Ecto neural progenitor cell (in vitro differentiated cells): ENCODE measurements around the gene PITPNC1.
"Not testable (repeated sequence)": the region's sequence is repeated elsewhere in the genome, so short reads cannot be mapped to it uniquely, and the experiment has no call there.

Experiments used
- DNase-seq: peaks from one replicate; pipeline ENCODE4 v3.0.0-alpha.2; 2018; ENCODE audit warnings: low spot score

PITPNC1 gene

DNA sequence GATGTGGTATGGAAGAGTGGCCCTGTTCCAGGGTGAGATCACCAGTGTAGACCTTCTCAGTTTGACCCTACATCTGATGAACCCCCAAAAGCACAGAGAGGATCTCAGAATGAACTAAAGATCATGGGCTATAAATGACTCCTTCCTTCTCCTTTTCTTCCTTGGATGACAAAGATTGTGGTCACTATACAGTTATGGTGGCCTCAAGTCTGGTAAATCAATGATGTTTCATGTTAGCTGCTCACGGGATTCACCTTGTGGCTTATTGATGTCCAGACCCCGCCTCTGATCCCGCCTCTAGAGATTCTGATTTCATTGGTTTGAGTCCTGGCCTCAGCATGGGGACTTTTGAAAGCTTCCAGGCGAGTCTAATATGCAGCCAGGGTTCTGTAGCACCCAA is 112.2 kb downstream of the PITPNC1 start:
- no peak for DNase-seq

DNA sequence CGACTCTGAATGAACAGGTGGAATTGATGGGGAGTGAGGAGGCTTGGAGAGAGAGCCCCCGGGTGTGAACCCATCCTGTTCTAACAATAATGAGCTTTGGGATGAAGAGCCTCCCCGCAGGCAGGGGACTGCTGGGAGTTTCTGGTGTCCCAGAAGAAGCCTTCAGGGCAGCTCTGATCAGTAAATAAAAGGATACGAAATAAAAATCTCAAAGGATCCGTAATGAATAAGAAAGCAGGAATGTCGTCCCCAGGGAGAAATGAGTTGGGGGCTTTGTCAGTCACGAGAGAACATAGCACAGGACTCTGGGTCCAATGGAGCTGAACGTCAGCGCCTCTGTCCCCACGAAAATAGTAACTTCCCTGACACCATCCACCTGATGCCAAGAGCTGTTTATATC is 113.4 kb downstream of the PITPNC1 start:
- DNase-seq, result no peak

DNA sequence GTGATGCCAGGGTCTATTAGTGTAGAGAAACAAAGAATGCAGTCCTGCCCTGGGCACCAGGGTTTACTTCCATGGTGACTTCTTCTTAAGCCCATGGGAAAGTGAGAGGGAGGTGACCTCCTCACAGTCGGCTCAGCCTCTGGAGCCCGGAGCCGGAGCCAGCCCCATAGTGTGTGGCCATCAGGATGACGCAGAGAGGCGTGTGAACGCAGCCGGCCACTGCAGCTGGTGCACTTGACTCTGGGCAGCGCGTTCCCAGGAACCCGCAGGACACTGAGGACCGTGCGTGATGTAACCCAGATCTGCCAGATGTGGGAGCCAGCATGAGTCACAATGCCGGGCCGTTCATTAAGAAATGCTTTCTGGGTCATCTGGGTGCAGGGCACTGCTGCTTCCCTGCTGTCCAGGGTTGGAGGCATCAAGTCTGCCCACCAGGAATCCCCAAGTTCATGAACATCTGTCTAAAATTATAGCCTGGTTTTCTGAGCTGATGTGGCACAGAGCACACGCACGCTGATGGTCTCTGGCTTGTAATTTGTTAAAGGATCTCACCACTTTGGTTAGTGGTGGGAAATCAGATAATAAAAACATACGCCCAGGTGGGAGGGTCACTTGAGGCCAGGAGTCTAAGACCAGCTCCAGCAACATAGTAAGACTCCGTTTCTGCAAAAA is 114.1 kb downstream of the PITPNC1 start:
- DNase-seq, result peak; percentile 72

- DNase-seq, result no peak
Measured at GRCh38 chr17:67491681-67492024, 114.6 kb downstream of the PITPNC1 start.

- no peak for DNase-seq
Measured at GRCh38 chr17:67492251-67492740, 115.2 kb downstream of the PITPNC1 start.

DNA sequence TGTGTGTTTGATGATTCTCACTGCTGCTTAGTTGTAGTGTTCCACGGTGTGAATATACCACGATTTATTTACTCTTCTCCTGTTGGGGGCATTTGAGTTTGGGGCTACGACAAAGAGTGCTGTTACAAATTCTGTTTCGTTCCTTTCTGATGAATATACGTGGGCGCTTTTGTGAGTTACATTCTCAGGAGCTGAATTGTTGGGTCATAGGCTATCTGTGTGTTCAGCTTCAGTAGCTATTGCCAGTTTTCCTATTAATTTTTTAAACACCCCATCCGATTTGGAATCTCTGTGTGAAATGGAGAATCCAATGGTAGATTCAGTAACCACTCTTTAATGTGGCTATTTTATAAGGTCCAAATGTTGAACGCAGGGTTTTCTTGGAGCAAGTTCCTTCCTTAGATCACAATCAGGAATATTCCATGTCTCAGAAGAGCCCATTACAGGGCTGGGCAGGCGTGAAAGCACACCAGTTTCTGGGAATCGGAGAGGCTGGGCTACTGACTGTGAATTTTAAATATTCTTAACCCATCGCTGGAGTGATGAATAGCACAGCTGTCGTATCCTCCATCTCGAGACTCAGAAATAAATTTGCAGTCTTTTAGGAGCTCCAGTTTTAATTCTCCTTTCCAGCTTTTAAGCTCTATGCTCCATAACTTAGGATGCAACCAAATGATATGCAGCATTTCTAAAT is 115.9 kb downstream of the PITPNC1 start:
- no peak for DNase-seq

DNA sequence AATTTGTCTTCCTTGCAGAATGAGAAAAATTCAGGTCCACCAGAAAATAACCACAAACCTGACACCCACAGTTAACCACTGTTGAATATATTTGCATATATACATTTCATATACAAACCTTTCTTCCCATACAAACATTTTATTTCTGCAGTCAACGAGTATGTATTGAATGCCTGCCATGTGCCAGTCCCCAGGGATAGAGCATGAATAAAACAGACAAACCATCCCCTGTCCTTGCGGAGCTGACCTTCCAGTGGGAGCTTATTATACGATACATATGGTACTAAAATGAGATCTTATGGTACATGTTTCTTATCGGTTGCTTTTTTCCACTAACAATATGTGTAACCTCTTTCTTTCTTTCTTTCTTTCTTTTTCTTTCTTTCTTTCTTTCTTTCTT is 116.7 kb downstream of the PITPNC1 start:
- no peak for DNase-seq

GRCh38 chr17:67495534-67495933 is 118.5 kb downstream of the PITPNC1 start:
- not testable (repeated sequence) for DNase-seq

GRCh38 chr17:67496286-67496685 is 119.2 kb downstream of the PITPNC1 start:
- no peak for DNase-seq

DNA sequence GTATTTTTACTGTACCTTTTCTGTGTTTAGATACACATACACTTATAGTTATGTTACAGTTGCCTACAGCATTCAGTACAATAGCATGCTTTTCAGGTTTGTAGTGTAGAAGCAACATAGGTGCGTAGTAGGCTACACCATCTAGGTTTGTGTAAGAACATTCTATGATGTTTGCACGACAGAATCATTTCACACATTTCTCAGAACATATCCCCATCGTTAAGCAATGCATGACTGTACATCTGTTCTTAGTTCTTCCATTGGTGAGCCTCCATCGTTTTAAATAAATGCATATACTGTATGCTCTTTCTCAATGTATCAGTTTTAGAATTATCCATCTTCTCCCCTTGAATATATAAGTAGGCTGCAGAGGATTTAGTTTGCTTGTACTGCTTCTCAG is 122.6 kb downstream of the PITPNC1 start:
- DNase-seq, result no peak

GRCh38 chr17:67500261-67500660 is 123.2 kb downstream of the PITPNC1 start:
- no peak for DNase-seq

DNA sequence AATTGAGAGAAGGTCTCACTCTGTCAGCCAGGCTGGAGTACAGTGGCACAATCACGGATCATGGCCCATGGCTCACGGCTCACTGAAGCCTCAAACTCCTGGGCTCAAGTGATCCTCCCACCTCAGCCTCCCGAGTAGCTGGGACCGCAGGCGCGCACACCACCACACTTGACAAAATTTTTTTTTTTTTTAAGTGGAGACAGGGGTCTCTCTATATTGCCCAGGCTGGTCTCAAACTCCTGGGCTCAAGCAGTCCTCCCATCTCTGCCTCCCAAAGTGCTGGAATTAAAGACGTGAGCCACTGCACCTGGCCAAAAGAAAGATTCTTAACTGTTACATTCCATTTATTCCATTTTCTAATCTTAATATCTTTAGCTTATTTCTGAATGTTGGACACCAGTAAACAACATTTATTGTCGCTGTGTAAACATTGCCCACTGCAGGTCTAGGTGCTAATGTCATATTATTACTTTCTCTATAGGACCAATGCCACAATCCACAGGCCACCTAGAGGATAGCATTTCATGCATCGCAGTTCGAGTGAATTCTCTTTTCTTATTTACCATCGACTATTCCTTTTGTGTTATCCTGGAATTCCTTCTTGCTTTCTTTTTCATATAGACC is 123.7 kb downstream of the PITPNC1 start:
- no peak for DNase-seq

- DNase-seq, result no peak
Measured at GRCh38 chr17:67502151-67502550, 125.1 kb downstream of the PITPNC1 start.

DNA sequence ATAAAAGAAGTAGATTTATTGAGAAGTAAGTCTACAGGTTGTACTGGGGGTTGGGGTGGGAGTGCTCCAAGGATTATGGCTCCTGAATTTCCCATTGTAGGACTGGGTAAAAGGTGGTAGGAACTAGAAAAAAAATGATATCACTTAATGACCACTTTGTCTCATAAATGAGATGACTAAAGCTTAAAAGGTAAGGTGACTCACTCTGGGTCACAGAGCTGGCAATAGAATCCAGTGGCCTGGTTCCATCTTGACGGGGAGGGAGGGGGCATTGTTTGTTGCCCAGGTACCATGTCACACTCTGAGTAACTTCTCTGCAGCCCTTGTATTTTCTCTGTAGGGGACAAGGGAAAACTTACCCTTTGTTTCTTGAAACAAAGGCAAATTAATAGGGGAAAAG is 126.1 kb downstream of the PITPNC1 start:
- DNase-seq, result no peak

DNA sequence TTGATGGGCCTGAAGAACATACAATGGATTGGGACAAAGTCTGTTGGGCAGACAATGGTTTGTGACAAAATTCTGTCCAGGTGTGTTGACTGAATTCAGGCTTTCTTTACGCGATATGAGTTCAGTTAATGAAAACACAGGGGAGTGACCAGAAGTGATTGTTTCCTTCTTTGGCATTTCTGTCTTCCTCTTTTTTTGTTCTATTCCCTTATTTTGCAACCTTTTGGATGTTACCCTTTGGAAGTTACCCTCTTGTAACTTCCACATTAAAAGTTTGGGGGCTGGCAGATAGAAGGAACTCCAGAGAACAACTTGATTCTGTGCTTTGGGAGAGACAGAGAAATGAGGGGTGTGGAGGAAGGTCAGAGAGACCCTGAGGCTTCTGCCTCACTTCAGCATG is 126.7 kb downstream of the PITPNC1 start:
- DNase-seq, result no peak

- DNase-seq, result no peak
Measured at GRCh38 chr17:67504182-67504581, 127.1 kb downstream of the PITPNC1 start.

DNA sequence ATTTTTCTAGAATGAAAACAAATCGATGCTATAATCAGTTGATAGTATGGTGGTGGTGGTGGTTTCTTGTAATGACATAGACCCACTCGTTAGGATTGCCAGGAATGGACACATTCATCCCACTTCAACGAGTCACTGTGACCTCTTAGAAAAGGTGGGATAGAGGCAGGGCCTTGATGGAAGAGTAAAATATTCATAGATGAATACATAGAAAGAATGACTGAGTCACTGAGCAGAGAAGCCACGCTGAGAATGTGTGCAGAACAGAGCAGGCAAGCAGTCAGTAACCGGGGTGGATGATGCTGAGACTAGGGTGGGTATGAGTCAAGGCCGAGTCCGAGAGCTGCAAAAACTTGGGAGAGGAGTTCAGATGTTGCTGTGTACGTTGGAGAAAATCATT is 129.9 kb downstream of the PITPNC1 start:
- no peak for DNase-seq

GRCh38 chr17:67509390-67510287 is 132.6 kb downstream of the PITPNC1 start:
- DNase-seq, result no peak

DNA sequence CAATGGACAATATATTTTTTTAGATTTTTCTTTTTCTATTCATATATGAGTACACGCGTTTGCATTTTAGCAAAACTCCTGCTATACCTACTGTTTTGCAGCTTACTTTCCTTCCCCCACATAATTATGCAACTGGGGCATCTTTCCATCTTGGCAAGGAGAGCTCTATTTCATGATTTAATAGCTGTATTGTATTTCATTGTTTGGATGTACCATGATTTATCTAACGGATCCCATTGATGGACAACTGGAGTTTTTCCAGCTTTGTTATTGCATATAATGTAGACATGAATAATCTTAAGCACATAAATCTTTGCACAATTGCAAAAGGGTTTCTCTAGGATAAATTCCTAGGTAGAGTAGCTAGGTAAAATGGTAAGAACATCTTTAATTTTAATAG is 133.9 kb downstream of the PITPNC1 start:
- no peak for DNase-seq

GRCh38 chr17:67511804-67512203 is 134.7 kb downstream of the PITPNC1 start:
- no peak for DNase-seq

- DNase-seq, result no peak
Measured at GRCh38 chr17:67514998-67515397, 137.9 kb downstream of the PITPNC1 start.

DNA sequence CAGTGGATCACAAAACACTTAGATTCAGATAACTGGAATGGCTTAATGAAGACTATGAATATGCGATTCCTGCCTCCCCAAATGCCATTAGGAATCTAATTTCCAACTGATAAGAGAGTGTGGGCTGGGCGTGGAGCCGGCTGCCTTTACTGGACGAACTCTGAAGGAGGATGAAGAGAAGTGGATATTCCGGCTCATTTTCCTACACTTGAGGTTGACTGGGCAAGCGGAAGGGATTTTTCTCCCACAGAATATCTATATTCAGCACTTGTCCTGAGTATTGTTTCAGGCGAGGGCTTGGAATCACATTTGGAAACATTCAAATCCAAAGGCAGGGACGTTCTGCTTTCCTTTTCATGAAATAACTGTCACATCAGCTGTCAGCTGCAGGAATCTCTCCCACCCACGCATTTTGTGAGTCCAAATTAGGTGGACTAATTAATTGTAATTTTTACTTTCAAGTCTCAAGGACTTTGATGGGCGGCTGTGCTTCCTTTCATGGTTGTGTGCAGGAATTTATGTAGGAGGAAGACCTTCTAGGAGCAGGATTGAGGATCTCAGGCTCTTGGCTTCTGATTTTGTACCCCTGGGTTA is 138.5 kb downstream of the PITPNC1 start:
- no peak for DNase-seq
